ENCODE results near the gene IL32.

Gene IL32

DNA sequence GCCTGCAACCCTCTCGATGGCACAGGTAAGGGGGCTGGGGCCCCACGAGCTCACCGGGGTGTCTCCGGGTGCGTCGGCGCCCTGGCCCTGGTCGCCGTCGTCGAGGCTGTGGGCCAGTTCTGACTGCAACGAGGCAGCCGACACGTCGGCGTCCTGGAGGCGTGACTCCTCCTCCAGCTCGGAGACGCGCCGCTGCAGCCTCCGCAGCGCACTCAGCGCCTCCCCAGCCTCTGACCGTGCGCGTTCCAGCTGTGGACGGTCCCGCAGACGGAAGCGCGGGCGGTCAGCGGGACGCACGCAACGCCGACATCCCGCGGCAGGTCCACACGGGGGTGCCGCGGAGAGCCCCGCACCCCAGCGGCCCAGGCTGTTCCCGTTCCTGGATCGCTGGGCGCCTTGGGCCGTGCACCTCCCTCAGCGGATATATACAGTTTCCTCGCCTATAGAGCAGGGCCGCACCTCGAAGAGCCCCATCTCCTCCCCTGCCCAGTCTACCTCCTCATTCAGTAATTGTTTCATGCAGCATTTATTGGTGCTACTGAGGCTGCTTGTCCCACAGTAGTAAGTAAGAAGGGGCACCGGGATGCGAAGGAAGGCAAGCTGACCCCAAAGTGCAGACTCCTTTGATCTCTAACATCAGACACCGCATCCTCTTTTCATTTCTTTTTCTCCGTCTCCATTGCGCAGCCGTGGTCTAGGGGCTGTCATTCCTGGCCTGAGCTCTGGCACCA lies 35.8 kb upstream of the IL32 start:
- Histone ChIP-seq H3K27me3 (ENCODE audit: insufficient read depth, low read length) (peaks cover 26% of the 10 kb centered on the region), H3K4me3 (ENCODE audit: low read length) (no peak overlapping the region), H3K4me1 (ENCODE audit: insufficient read depth, low read length) (peaks cover 11% of the 10 kb centered on the region), H3K36me3 (ENCODE audit: insufficient read depth, low read length) (peaks cover 17% of the 10 kb centered on the region), H3K9me3 (ENCODE audit: insufficient read depth, low read depth, low read length) (no peaks in the 10 kb centered on the region), H3K27ac (ENCODE audit: low read depth, low read length) (no peak overlapping the region), H3K9ac (ENCODE audit: low read depth, low read length) (no peak overlapping the region)
- WGBS: 91% methylated on average over 59 of the region's 59 CpGs

DNA sequence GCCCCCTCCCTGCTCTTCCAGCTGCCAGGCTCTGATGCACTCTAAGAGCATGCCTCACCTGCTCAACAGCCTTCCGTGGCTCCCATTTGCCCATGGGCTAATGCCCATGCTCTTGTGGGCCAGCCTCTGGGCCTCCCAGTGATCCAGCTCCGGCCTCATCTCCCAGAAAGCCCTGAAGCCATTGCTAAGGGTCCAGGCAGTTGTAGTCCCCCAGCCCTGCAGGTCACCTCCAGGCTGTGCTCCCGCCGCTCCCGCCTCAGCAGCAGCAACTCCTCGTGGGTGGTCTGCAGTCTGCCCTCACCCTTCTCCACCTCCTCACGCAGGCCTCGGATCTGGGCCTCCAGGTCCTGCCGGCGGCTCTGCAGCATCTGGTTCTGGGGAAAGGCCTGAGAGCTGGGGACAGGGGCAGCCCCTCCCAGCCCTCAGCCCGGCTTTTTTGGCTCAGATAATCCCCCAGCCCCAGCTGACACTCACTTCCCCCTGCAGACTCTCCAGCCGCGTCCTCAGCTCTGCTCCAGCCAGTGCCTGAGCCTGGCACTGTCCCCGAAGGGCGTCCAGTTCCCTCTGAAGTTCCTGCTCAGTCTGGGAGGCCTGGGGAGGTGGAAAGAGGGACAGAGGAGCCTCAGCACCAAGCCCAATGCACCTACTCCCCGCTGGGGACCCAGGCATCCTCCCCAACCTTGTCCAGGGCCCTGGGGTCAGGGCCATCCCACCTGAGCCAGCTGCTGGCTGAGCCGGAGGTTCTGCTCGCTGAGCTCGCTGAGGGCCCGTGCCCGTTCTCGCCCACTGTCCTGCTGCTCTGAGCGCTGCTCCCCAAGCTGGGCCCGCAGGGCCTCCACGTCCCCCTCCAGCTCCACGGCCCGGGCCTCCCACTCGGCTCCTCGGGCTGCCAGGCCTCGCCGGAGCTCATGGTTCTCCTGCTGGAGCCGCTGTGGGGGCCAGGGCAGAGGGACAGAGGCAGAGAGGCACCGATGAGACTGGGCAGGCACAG lies 34.9 kb upstream of the IL32 start:
- H3K4me1 ChIP-seq (ENCODE audit: insufficient read depth, low read length): peaks cover 11% of the 10 kb centered on the region
- no peak overlapping the region for H3K27ac ChIP-seq (ENCODE audit: low read depth, low read length)
- no peaks in the 10 kb centered on the region for H3K9me3 ChIP-seq (ENCODE audit: insufficient read depth, low read depth, low read length)
- H3K27me3 ChIP-seq (ENCODE audit: insufficient read depth, low read length): peaks cover 32% of the 10 kb centered on the region
- no peak overlapping the region for H3K4me3 ChIP-seq (ENCODE audit: low read length)
- no peak overlapping the region for H3K9ac ChIP-seq (ENCODE audit: low read depth, low read length)
- peaks cover 17% of the 10 kb centered on the region for H3K36me3 ChIP-seq (ENCODE audit: insufficient read depth, low read length)
- WGBS: 89% methylated on average over 33 of the region's 33 CpGs

DNA sequence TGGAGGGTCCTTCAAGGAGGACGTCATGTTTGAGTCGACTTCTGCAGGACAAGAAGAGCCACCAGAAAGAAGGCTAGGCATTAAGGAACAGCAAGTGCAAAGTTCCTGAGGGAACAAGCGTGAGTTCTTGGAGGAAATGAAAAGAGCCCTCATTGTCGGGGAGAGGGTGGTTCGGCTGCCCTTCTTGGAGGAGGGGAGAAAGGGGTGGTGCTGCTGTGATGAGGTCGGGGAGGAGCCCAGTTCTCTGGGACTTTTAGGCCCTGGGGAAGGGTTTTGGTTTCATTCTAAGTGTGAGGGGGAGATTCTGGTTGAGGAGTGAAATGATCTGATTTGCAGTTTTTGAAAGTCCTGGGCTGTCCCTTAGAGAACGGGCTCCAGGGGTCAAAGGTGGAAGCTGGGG lies 32.8 kb upstream of the IL32 start:
- no peak overlapping the region for H3K9ac ChIP-seq (ENCODE audit: low read depth, low read length)
- no peak overlapping the region for H3K27ac ChIP-seq (ENCODE audit: low read depth, low read length)
- H3K4me1 ChIP-seq (ENCODE audit: insufficient read depth, low read length): peaks cover 9% of the 10 kb centered on the region
- WGBS: 73% methylated on average over 7 of the region's 7 CpGs
- H3K4me3 ChIP-seq (ENCODE audit: low read length): no peak overlapping the region
- H3K36me3 ChIP-seq (ENCODE audit: insufficient read depth, low read length): no peaks in the 10 kb centered on the region
- H3K9me3 ChIP-seq (ENCODE audit: insufficient read depth, low read depth, low read length): no peaks in the 10 kb centered on the region
- H3K27me3 ChIP-seq (ENCODE audit: insufficient read depth, low read length): peaks cover 53% of the 10 kb centered on the region

DNA sequence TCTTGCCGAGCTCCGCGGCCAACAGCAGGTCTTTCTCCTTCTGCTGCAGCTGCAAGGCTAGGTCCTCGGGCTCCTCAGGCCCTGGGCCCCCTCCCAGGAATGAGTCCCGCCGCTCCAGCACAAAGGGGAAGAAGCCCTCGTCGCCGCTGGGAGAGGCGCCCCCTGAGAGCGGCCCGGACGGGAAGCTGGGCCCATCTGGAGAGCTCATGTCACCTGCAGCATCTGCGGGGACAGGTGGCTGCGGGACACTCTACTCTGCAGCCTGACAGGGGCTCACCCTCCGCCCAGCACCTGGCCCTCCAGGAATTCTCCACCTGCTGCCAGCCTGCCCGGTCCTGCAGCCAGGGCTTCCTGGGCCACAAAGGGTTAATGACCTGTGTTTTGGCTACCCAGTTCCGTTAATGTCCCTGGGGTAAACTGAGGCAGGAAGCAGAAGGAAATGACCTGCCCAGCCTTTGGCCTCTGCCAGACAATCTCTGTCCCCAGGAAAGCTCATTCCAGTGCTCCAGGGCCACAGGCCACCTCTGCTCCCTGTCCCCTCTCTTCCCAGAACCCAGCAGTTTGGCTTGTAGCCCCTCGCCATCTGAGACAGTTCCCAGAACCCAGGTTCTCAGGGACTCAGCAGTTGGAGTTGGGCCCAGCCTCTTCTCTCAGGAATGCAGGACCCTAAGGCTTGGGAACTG lies 30.0 kb upstream of the IL32 start:
- Histone ChIP-seq H3K27me3 (ENCODE audit: insufficient read depth, low read length) (peaks cover 51% of the 10 kb centered on the region), H3K4me1 (ENCODE audit: insufficient read depth, low read length) (peaks cover 5% of the 10 kb centered on the region; the same call in 1 of the 2 replicates), H3K9me3 (ENCODE audit: insufficient read depth, low read depth, low read length) (no peaks in the 10 kb centered on the region), H3K27ac (ENCODE audit: low read depth, low read length) (no peak overlapping the region), H3K4me3 (ENCODE audit: low read length) (peak overlapping the region; percentile 63), H3K36me3 (ENCODE audit: insufficient read depth, low read length) (no peaks in the 10 kb centered on the region), H3K9ac (ENCODE audit: low read depth, low read length) (no peak overlapping the region)
- 63% methylated on average over 19 of the region's 19 CpGs for WGBS

DNA sequence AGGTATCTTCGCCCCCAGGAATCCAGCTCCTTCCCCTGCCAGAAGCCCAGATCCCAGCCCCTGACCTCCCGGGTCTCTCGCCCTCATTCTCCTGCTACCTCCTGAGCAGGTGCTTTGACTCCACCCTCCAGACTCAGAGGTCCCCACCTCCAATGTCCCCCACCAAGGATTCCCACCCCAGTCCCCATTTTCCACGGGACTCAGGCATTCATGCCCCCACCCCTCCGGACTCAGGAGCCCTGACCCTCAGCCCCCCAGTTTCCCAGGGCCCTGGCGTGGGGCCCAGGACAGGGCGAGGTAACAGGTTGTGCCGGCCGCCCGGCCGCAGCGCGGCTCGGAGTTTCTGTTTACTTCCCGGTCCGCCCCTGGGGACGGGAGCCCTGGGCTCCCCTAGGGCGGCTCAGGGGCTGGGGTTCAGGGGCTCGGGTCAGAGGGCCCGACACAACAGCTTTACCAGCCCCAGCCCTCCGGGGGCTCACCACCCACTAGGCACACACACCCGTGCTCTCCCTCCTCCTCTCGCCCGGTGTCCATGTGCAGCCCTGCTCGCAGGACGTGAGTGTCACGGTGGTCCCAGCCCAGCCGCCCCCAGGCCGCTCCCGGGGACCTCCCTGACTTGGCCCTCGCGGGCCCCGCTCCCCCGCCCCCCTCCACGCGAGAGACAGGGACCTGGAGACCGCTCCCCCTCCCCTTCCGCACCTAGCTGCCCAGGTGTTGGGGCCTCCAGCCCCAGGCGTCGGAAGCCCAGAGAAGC lies 29.3 kb upstream of the IL32 start:
- Histone ChIP-seq H3K27me3 (ENCODE audit: insufficient read depth, low read length) (peaks cover 51% of the 10 kb centered on the region), H3K9ac (ENCODE audit: low read depth, low read length) (peak overlapping the region; percentile 38; the same call in 1 of the 2 replicates), H3K27ac (ENCODE audit: low read depth, low read length) (no peak overlapping the region), H3K36me3 (ENCODE audit: insufficient read depth, low read length) (no peaks in the 10 kb centered on the region), H3K4me3 (ENCODE audit: low read length) (peak overlapping the region; percentile 63), H3K4me1 (ENCODE audit: insufficient read depth, low read length) (peaks cover 5% of the 10 kb centered on the region; the same call in 1 of the 2 replicates), H3K9me3 (ENCODE audit: insufficient read depth, low read depth, low read length) (no peaks in the 10 kb centered on the region)
- 9% methylated on average over 40 of the region's 40 CpGs for WGBS

DNA sequence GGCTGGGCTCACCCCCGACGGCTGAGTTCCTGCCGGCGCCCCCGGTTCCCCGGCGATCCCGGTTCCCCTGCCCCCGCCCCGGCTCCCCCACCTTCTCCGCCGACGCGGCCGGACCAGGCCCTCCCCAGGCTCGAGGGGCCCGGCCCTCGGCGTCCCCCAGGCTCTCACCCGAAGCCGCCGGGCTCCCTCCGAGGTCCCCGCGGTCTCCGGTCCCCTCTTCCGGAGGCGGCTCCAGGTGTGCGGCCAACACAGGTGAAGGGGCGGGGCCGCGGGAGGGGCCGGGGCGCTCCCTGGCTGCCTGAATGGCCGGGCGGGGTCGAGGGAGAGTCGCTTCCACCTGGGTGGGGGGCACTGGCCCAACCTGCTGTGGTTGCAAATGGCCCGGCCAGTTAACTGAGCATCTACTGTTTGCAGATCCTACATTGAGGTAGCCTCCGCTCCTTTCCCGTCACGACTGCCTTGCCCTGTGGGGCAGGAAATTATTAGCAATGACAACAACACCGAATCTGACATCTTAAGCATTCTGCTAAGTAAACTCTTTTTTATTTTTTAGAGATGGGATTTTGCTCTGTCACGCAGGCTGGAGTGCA lies 28.6 kb upstream of the IL32 start, which contains the start of gene BICDL2:
TSS of gene BICDL2 (minus strand) at position 219 of the 590 bp plus-strand sequence. CDS start 1,448 bp downstream, outside the sequence.
- Histone ChIP-seq H3K9me3 (ENCODE audit: insufficient read depth, low read depth, low read length) (no peaks in the 10 kb centered on the region), H3K9ac (ENCODE audit: low read depth, low read length) (peak within 1 kb of the TSS; percentile 38; the same call in 1 of the 2 replicates), H3K4me3 (ENCODE audit: low read length) (peak within 1 kb of the TSS; percentile 63), H3K27ac (ENCODE audit: low read depth, low read length) (no peak within 1 kb of the TSS), H3K36me3 (ENCODE audit: insufficient read depth, low read length) (no peaks in the 10 kb centered on the region), H3K27me3 (ENCODE audit: insufficient read depth, low read length) (peaks cover 53% of the 10 kb centered on the region), H3K4me1 (ENCODE audit: insufficient read depth, low read length) (peaks cover 5% of the 10 kb centered on the region; the same call in 1 of the 2 replicates)
- WGBS: 9% methylated on average over 44 of the region's 44 CpGs

DNA sequence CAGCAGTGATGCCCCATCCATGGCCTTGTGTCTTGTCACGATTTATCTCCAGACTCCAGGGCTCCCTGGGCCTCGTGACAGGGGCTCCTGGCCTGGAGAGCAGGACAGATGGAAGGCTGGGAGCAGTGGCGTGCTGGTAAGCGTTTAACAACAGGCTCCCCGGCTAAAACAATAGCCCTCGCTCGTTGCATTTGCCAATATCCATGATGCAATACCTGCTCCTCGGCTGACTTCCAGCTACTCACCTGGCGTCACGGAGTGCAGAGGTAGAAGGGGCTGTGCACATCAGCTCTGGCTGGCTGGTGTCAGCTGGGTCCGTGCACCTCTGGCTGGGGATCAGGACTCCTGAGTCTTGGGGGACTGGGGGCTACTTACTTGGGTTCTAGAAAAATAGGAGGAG lies 27.2 kb upstream of the IL32 start:
- Histone ChIP-seq H3K9me3 (ENCODE audit: insufficient read depth, low read depth, low read length) (no peaks in the 10 kb centered on the region), H3K4me3 (ENCODE audit: low read length) (no peak overlapping the region), H3K27ac (ENCODE audit: low read depth, low read length) (peak overlapping the region; percentile 52; the same call in 1 of the 2 replicates), H3K36me3 (ENCODE audit: insufficient read depth, low read length) (no peaks in the 10 kb centered on the region), H3K9ac (ENCODE audit: low read depth, low read length) (peak overlapping the region; percentile 14; the same call in 1 of the 2 replicates), H3K27me3 (ENCODE audit: insufficient read depth, low read length) (peaks cover 58% of the 10 kb centered on the region), H3K4me1 (ENCODE audit: insufficient read depth, low read length) (peaks cover 5% of the 10 kb centered on the region; the same call in 1 of the 2 replicates)
- 68% methylated on average over 11 of the region's 11 CpGs for WGBS

DNA sequence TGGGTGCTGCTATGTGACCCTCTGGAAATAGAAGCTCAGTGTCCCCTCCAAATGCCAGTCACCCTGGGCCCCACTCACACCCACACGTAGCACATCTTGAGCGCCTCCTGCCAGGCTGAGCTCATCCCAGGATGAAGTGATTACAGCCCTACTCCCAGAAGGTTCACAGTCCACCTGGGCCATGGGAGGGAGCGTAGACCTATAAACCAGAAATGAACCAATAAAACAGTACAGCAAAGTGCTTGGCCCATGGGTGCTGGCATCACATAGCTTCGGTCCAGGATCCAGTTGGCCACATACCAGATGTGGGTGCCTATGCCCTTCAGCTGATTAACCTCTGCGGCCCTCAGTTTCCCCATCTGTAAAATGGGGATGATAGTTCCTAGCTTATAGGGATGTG lies 26.5 kb upstream of the IL32 start:
- peaks cover 63% of the 10 kb centered on the region for H3K27me3 ChIP-seq (ENCODE audit: insufficient read depth, low read length)
- no peaks in the 10 kb centered on the region for H3K36me3 ChIP-seq (ENCODE audit: insufficient read depth, low read length)

DNA sequence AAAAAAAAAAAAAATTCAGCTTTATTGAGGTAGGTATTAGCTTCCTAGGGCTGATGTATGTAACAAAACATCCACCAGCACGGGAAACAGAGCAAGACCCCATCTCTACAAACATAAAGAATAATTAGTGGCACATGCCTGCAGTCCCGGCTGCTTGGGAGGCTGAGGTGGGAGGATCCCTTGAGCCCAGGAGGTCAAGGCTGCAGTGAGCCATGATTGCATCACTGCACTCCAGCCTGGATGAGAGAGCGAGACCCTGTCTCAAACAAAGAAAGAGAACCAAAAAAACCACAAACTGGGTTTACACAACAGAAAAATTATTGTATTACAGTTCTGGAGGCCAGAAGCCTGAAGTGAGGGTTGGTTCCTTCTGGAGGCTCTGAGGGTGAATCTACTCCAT lies 23.1 kb upstream of the IL32 start:
- H3K9ac ChIP-seq (ENCODE audit: low read depth, low read length): no peak overlapping the region
- no peak overlapping the region for H3K4me3 ChIP-seq (ENCODE audit: low read length)
- peaks cover 5% of the 10 kb centered on the region; the same call in 1 of the 2 replicates for H3K4me1 ChIP-seq (ENCODE audit: insufficient read depth, low read length)
- no peak overlapping the region for H3K27ac ChIP-seq (ENCODE audit: low read depth, low read length)
- H3K27me3 ChIP-seq (ENCODE audit: insufficient read depth, low read length): peaks cover 67% of the 10 kb centered on the region
- H3K9me3 ChIP-seq (ENCODE audit: insufficient read depth, low read depth, low read length): no peaks in the 10 kb centered on the region
- WGBS: 93% methylated on average over 2 of the region's 3 CpGs
- no peaks in the 10 kb centered on the region for H3K36me3 ChIP-seq (ENCODE audit: insufficient read depth, low read length)

More for the DNA sequence above, 26.5 kb upstream of the IL32 start:
- WGBS: 91% methylated on average over 5 of the region's 5 CpGs
- peaks cover 5% of the 10 kb centered on the region; the same call in 1 of the 2 replicates for H3K4me1 ChIP-seq (ENCODE audit: insufficient read depth, low read length)
- H3K27ac ChIP-seq (ENCODE audit: low read depth, low read length): no peak overlapping the region; the same call in 1 of the 2 replicates
- H3K9me3 ChIP-seq (ENCODE audit: insufficient read depth, low read depth, low read length): no peaks in the 10 kb centered on the region
- no peak overlapping the region for H3K4me3 ChIP-seq (ENCODE audit: low read length)
- no peak overlapping the region for H3K9ac ChIP-seq (ENCODE audit: low read depth, low read length)

DNA sequence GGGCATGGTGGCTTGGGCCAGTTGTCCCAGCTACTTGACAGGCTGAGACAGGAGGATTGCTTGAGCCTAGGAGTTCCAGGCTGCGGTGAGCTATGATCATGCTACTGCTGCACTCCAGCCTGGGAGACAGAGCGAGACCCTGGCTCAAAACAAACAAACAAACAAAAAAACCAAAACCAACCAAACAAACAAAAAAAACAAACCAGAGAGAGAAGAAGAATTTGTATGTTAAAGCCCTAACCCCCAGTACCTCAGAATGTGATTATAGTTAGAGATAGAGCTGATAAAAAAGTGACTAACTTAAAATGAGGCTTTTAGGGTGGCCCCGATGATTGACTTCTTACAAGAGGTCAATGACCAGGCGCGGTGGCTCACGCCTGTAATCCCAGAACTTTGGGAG lies 20.7 kb upstream of the IL32 start:
- peak overlapping the region; percentile 82; the same call in 1 of the 2 replicates for H3K4me3 ChIP-seq (ENCODE audit: low read length)

More for the DNA sequence above, 20.7 kb upstream of the IL32 start:
- Histone ChIP-seq H3K9ac (ENCODE audit: low read depth, low read length) (no peak overlapping the region), H3K27me3 (ENCODE audit: insufficient read depth, low read length) (peaks cover 65% of the 10 kb centered on the region), H3K9me3 (ENCODE audit: insufficient read depth, low read depth, low read length) (no peaks in the 10 kb centered on the region), H3K27ac (ENCODE audit: low read depth, low read length) (no peak overlapping the region), H3K36me3 (ENCODE audit: insufficient read depth, low read length) (no peaks in the 10 kb centered on the region), H3K4me1 (ENCODE audit: insufficient read depth, low read length) (no peaks in the 10 kb centered on the region)
- 93% methylated on average over 5 of the region's 6 CpGs for WGBS

All from HUES64 (cell line).